ENCODE data around the gene PLXNA4.

GRCh38 chr7:132494474-132494873 lies 81.8 kb downstream of the PLXNA4 start:
- no peak for TF ChIP-seq CTCF (IDR thresholded peaks at IDR 0.05)
- no peak for TF ChIP-seq POLR2A (IDR thresholded peaks at IDR 0.05)

Data from body of pancreas (tissue), 4 donors.